GM18870 (cell line): ENCODE measurements around the gene IQCH.

Source experiments
- ATAC-seq: cut with Tn5 transposase; IDR thresholded peaks from one replicate; pipeline ENCODE4 v1.9.1; 2021; ENCODE audit warnings: moderate library complexity; ENCODE audit not compliant: unreplicated experiment

The IQCH gene

DNA sequence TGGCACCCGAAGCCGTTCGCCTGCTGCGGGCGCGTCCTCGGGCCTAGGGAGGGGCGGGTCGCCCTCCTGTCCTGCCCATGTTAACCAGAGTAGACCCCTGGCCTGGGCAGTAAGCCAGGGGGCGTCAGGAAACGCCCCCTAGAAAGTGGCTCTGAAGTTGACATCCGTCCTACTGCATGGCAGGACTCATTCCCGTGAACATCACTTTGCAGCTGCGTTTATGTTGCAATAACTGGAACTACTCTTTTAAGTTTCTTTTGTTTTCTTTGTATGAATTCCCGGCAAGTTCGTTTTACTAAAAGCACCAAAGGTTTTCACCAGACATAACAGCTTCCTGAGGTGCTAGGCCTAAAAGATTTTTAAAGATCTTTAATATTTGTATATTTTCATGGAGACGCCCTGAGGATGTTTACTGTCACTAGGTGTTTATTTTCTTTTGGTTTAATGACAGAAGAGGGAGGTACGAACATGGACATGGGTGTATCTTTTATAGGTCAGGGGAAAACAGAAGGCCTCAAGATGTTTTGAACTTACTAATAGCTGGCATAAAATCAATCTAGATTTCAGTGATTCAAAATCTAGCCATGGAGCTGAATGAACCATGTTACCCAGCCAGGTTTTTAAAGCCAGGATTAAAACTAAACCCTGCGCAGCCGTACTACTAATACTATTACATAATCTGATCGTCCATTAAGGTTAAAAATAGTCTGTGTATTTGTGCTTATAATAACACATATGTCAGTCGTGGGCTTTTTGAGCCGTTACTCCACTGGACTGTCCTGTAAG, 267.4 kb downstream of the IQCH start:
- no peak for ATAC-seq

DNA sequence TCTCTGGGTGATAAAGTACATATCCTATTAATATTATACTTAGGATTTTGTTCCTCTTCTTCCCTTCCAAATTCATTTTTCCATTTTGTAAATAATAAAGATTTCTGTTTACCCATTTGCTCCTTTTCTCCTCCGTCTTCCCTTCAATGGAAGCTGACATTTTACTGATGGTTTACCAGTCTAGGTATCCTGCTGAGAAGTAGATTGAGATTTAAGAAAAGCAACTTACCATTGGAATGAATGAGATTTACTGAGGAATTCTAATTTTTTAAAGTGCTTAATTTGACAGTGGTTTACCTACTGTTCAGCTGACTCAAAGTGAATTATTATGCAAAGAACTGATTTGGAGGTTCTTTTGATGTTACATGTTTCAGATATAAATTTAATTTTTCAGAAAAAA, 268.7 kb downstream of the IQCH start:
- no peak for ATAC-seq

DNA sequence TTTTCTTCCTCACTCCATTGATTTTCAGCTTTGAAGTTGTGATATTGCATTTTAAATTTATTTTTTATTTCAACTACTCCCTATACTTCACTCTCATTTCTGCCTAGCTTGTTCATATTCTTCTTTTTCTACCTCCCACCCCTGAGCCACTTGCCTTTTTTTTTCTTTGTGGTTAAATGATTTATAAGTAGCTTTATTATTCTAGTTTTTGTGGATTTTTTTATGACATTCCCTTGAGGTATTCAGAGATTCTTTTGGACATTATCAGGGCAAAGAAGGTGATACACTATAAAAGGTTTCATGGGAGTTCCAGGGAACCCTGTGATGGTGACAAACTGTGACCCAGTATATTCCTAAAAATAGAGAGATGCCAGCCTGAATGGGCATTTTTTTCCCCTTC, 269.6 kb downstream of the IQCH start:
- ATAC-seq = no peak

DNA sequence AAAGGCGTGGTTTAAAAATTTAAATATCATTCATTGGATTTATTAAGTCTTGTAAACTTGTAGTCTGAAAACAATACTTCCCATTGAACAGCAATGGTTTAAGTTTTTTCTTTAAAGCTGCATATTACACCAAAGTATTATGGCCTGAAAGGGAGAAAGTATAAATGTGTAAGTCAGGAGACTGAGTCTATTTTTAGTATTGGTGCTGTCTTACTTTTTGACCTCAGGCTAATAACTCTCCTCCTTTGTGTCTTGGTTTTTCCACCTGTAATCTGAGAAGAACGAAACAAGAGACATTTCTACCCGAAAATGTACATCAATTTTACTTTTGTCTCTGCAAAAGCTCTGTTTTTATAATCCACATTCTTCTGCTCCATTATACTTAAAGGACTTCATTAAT, 273.9 kb downstream of the IQCH start:
- no peak for ATAC-seq

DNA sequence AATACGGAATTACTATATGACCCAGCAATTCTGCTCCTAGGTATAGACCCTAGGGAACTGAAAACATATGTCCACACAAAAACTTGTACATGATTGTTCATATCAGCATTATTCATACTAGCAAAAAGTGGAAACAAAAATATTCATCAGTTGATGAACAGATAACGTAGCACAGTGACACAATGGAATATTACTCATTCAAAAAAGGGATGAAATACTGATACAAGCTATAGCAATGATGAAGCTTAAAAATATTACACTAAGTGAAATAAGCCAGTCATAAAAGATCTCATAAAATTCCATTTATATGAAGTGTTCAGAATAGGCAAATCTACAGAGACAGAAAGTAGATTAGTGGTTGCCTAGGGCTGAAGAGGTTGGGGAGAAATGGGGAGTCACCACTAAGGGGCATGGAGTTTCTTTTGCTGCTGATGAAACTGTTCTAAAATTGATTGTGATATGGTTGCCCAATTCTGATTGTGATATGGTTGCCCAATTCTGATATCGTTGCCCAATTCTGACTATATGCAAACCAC, 276.9 kb downstream of the IQCH start:
- ATAC-seq = no peak

DNA sequence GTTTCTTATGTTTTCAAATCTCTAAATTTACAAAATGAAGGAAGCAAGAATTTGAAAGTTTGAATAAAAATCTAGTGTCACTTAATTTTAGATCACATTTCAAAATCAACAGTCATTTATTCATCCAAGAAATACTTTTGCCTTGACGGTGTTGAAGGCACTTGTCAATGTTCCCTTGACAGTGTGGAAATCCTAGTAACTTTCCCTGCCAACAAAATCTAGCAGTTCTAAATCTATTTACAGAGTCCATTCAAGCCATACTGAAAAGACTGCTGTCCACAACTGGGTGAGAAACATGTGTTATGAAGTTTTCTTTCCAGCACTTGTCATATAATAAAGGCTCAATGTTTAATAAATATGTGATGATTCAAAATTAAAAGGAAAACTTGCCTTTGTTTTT, 279.3 kb downstream of the IQCH start:
- no peak for ATAC-seq

DNA sequence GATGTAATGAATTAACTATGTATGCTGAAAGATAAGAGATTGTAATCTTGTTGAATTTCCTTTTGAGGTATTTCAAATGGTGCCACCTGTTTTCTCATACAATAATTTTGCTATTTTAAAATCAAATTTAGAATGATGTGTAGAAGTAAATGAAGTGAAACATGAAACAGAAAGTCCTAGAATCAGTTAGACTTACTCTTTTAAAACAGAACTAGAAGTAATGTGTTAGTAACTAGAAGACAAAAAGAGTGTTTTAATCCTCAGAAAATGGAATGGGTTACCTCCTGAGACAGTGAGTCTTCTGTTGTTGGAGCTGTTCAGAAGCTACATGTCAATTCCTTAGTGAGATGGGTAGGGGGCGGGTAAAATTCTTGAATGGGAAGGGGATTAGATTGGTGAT, 279.8 kb downstream of the IQCH start:
- no peak for ATAC-seq

DNA sequence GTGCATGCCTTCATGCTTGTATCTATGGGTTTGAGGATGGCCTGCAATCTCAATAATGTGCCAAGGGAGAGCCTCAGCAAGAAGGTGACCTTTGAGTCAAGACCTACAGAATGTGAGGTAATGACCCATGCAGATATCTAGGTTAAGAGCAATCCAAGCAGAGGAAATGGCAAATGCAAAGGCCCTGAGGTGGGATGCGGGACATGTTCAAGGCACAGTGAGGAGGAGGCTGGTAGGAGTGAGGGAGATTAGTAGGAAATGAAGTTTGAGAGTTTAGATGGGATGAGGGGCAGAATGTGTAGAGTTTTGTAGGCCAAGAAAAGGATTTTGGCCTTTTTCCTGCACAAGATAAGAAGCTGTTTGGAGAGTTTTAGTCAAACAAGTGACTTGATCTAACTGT, 283.2 kb downstream of the IQCH start:
- ATAC-seq = no peak

DNA sequence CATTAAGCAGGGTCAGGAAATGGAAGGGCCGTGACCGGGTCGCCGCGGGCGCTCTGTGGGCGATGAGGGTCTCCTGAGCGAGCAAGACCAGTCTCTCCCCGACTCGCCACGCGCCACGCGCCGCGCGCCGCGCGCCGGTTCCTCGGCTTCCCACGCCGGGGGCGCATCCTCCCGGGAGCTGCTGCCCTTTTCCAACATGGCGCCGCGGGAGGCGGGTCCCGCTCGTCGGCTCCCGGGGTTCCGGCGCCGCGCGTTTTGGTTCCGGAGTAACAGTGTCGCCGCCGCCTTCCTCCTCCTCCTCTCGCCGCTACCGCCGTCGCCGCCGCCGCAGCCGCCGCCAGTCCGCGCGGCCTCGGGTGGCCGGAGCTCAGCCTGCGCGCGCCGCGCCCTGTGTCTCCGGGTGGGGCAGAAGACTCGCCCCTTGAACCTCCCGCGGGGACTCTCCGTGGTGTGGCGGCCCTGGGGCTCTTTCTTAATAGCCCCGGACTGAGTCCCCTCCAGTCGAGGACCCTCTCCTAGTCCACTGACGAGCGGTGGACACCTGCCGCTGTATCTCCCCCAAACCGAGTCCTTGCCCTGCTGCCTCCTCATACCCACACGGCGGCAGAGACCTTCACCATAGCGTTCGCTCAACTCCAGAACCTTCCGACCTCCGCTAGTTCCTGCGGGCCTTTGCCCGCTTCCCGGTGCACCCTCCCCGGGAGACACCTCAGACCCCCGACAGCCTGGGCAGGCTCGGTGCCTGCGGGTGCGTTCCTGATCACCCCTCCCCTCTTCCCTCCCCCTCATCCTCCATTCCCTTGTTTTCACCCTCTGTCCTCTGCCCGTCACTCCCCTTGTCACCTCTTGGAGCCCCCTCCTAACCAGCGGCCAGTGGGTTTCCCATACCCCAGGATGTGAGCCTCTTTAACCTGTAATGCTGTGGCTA, 288.1 kb downstream of the IQCH start, which contains the start of gene MAP2K5:
Gene MAP2K5 (plus strand): TSS at position 284 of the 928 bp plus-strand sequence. CDS start 633 bp downstream, at position 917.
- ATAC-seq = no peak

DNA sequence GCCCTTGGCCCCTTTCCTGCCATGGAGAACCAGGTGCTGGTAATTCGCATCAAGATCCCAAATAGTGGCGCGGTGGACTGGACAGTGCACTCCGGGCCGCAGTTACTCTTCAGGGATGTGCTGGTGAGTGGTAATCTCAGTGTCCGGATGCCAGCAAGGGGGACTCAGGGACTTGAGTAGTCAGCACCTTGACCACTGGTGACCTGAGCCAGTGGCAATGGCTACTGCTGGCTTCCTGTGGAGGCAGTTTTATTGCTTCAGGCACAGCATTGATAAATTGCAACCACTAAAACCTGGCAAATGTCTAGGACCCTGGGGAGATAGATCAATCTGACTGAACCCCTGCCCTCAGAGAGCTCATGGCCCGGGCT, 288.7 kb downstream of the IQCH start:
- ATAC-seq = no peak

DNA sequence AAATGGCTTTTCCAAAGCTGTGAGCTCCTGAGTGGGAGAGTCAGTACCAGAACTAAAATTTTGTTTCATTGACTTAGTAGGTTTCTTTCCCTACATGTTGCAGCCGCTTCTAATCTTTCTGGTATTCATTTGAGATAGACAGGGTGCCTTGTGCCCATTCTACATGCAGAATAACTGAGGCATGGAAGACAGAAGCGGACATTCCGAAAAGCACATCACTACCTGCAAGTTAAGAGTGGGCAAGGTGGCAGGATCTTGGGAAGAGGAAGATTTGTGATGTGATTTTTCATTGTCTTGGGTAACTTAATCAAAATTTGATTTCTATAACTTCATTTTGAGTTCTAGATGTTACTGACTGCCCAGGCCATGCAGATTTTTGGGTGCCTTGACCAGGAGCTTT, 289.9 kb downstream of the IQCH start:
- ATAC-seq = no peak

DNA sequence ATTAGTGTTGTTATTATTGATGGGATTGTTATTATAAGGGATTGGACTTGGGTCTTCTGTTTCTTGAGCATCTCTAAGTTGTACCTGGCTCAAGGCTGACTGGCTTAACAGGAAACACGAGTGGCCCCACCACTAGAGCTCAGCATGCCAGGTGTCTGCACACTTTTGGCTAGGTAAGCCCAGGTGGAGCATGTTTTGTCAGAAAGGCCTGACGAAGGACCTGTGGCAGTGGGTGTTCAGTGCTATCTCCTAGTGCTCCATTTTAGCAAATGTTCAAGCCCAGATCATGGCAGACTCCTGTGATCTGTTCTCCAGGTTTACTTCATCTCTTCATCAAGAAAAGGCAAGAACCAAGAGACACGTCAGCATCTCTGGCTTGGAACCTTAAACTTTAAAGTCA, 291.3 kb downstream of the IQCH start:
- no peak for ATAC-seq

DNA sequence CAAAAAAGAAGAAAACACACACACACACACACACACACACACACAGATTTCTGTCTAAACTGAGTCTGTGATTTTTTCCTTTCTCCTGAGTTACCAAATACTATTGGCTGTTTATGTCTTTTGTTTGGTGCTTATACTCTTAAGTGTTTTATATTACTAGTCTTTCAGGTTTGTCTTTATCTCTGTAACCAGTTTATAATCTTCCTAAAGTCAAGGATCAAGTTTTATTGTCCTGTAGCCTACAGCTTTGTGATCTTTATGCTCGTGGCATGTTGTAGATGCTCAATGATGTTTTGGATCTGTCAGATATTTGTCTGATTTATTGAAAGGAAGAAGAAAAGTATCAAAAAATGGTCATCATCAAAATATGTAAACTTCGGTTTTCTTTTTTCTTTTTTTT, 292.5 kb downstream of the IQCH start:
- ATAC-seq = no peak

DNA sequence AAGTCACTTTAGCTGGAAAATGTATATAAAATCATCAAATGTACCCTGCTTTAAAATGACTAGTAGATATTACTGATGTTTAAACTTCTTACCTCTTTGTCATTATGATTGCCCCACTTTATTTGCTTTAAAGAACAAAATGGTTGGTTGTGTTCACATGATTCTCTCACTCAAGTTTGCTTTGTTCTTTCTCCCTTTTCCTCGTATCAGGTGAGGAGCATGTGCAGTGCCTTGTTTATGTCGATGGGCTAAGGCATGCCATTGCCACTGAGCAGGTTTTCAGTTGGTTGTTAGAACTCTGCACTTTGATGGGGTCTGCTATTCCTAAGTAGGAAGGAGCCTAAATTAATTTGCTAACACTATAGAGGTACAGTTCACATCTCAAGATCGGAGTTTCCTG, 293.2 kb downstream of the IQCH start:
- ATAC-seq = no peak

DNA sequence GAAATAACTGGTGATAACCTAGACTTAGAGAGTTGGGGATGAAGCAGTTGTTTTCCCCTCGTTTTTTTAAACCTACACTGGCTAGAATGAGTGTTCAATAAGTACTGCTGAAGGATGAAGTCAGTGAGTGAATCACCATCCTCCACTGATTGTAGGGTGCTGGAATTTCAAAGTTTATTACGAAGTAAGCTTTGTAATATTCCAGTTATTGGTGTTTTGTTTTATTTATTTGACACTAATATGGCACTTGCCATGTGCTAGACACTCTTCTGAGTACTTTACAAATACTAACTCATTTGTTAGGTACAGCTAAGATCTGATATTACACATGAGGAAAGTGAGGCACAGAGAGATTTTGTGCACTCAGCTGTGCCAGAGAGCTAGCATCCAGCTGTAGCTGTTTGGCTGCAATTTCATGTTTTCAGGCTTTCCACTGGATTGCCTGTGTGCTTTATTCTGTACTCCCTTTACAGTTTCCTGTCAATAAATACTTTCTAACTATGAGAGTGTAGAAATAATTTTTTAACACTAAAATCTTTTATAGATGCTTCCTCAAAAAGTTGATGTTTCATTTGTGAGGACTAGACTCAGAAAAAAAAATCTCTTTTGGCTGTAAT, 293.8 kb downstream of the IQCH start:
- no peak for ATAC-seq

DNA sequence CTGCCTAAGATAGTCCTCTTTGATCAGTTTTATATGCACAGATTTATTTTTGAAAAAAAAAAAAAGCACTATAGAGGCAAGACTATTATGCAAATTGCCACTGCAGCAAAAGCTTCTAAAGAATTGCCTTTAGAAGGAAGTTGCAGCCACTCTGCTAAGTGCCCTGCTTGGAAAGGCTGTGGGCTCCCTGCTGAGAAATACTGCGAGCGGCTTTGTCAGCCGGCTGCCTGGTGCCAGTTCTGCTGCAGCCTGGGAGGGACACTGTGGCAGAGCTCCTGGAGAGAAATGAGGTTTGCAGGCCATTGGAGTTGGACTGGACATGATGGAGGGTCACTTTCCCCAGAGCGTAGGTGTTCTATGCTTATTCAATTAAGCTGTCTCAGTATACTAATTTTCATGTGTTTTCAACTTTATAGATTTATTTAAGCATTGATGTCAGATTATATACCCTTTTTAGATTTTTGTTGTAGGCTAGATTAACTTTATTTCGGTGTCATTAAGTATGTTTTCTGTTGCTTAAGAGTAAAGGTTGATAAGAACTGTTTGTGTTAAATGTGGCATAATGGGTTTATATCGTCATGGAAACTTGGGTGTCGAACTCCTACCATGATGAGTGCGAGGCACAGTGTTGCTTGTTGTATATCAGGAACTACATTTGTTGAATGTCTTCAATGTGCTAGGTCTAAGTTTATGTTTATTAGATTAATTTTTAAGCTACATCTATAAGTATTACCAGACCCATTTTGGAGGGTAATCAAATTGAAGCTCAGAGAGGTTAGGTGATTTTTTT, 294.5 kb downstream of the IQCH start:
- no peak for ATAC-seq

DNA sequence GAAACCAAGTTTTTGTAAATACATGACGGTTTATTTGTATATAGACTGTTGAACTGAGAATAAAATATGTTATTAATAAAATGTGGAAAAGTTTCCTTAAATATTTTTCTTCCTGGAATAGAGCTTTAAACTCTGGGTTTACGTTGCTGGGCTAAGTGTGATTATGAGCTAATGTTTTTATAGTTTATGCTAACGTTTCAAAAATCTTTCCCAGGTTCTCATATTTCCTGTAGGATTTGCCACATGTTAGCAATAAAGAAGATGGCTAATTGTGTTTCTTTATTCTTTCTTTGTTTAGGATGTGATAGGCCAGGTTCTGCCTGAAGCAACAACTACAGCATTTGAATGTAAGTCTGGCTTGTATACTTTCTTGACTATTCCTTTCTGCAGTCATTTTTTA, 295.1 kb downstream of the IQCH start:
- no peak for ATAC-seq

DNA sequence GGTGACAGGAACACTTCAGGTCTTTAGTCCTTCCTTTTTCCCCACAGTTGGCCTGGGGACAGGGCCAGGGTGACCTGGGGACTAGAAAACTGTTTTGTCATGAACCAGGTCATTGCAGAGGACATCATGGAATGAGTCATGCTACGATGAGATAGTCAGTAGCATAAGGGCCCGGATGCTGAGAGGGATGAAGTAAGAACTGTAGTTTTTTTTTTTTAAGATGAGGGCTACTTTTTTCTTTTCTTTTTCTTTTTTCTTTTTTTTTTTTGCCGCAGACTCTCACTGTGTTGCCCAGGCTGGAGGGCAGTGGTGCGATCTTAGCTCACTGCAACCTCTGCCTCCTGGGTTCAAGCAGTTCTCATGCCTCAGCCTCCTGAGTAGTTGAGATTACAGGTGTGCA, 295.9 kb downstream of the IQCH start:
- ATAC-seq = no peak

DNA sequence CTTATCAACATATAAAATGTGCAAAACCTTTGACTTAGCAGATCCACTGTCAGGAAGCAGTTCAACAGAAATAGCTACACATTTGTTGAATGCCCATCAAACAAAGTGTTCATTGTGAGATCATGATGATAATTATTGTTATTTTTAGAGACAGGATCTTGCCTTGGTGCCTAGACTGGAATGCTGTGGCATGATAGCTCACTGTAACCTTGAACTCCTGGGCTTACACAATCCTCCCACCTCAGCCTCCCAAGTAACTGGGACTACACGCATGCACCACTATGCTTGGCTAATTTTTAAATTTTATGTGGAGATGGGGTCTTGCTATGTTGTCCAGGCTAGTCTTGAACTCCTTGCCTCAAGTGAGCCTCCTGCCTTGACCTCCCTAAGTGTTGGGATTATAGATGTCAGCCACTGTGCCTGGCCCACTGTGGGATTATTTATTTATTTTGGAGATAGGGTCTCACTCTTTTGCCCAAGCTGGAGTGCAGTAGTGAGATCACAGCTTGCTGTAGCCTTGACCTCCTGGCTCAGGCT, 296.7 kb downstream of the IQCH start:
- ATAC-seq = no peak
